DND-41 (cell line): ENCODE results near the gene MYBBP1A.

ENCODE experiments used
- ATAC-seq: fragments of 200-7000 bp; cut with Tn5 transposase; 3 replicates; pipeline ENCODE4 v1.9.1; 2021; ENCODE audit warnings: low read depth; ENCODE audit not compliant: insufficient read depth
- DNase-seq: peaks from one replicate; pipeline ENCODE4 v3.0.0-alpha.2; 2020
- H2AFZ ChIP-seq: 2 replicates; pipeline ENCODE4 v1.6.0; 2012; ENCODE audit warnings: low read depth, low read length
- H3K27ac ChIP-seq: 2 replicates; pipeline ENCODE4 v1.5.1; 2012; ENCODE audit warnings: low read length, inconsistent platforms
- H3K27me3 ChIP-seq: fragments of 200-600 bp; sonication (generic); 2 replicates; pipeline ENCODE4 v1.6.0; 2012; ENCODE audit warnings: low read length, mild to moderate bottlenecking, inconsistent platforms; ENCODE audit not compliant: insufficient read depth, poor library complexity
- H3K36me3 ChIP-seq: 2 replicates; pipeline ENCODE4 v1.5.1; 2012; ENCODE audit warnings: low read length, inconsistent platforms; ENCODE audit not compliant: insufficient read depth
- H3K4me1 ChIP-seq: 2 replicates; pipeline ENCODE4 v1.5.1; 2012; ENCODE audit warnings: mild to moderate bottlenecking, low read length; ENCODE audit not compliant: insufficient read depth
- H3K4me2 ChIP-seq: 2 replicates; pipeline ENCODE4 v1.6.0; 2012; ENCODE audit warnings: mild to moderate bottlenecking, moderate library complexity, low read length, inconsistent platforms; ENCODE audit not compliant: insufficient read depth
- H3K4me3 ChIP-seq, 2 experiments: fragments of 200-600 bp in 1 of 2; shearing (Covaris generic) in 1 of 2; 2 replicates each; pipeline ENCODE4 v1.5.1; 2012 to 2016; ENCODE audit warnings: inconsistent platforms in 2 of 2, low read length in 2 of 2, mild to moderate bottlenecking in 2 of 2, low read depth in 1 of 2, moderate library complexity in 1 of 2
- H3K79me2 ChIP-seq: 2 replicates; pipeline ENCODE4 v1.6.0; 2012; ENCODE audit warnings: low read length, inconsistent platforms; ENCODE audit not compliant: insufficient read depth
- H3K9ac ChIP-seq: 2 replicates; pipeline ENCODE4 v1.6.0; 2012; ENCODE audit warnings: low read depth, mild to moderate bottlenecking, inconsistent platforms, low read length, moderate library complexity
- H3K9me3 ChIP-seq: 2 replicates; pipeline ENCODE4 v1.5.1; 2012; ENCODE audit warnings: low read length, moderate library complexity, mild to moderate bottlenecking, inconsistent platforms; ENCODE audit not compliant: insufficient read depth, severe bottlenecking
- H4K20me1 ChIP-seq: 2 replicates; pipeline ENCODE4 v1.6.0; 2012; ENCODE audit warnings: low read length; ENCODE audit not compliant: insufficient read depth
- EZH2 ChIP-seq: IDR thresholded peaks from 3 replicates; pipeline ENCODE4 v1.6.1; 2012; ENCODE audit warnings: borderline replicate concordance, low read depth, mild to moderate bottlenecking, moderate library complexity, low read length, inconsistent platforms; ENCODE audit not compliant: severe bottlenecking
- TF ChIP-seq, protein P1 (sequence below): IDR thresholded peaks from 2 replicates; pipeline ENCODE4 v1.5.1; 2012; ENCODE audit warnings: borderline replicate concordance, low read length, moderate library complexity, mild to moderate bottlenecking; ENCODE audit not compliant: poor library complexity, severe bottlenecking; ENCODE audit errors: extremely low read depth

MYBBP1A gene

DNA sequence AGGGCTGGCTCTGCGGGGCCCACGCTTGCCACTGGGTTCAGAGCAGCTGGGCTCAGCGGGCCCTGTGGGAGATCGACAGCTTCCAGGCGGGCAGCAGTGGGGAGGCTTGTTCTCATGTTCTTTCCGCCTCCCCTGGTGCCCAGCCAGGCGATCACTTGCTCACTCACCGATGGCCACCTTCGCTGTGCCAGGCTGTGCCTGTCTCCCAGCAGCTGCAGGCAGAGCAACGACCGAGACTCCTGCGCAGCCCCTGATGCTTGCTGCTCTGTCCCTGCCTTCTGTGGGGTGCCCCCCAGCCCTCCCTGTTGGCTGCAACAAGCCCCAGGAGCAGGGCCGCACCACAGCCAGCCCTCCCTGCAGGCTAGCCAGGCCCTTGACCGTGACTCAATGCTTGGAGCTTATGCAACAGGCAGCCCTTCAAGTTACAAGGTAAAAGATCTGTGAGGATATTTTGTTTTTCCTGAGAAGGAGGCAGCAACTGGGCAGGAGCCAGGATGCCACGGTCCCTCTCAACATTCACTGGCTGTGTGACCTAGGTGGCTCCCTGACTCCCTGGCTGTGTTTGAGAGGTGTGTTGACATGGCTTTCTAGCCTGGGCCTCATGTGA lies 66.1 kb downstream of the MYBBP1A start:
- H3K4me1 ChIP-seq, result no peaks in the 10 kb centered on the region
- no peak overlapping the region for H3K4me2 ChIP-seq
- 0 out of 2 replicates have a peak overlapping the region, but pooled peaks have one; percentile 35 for H3K27ac ChIP-seq
- H3K4me3 ChIP-seq, result no peak overlapping the region
- H3K9me3 ChIP-seq, result no peaks in the 10 kb centered on the region
- H3K27me3 ChIP-seq, result no peaks in the 10 kb centered on the region
- H3K9ac ChIP-seq, result no peak overlapping the region
- H3K79me2 ChIP-seq, result no peaks in the 10 kb centered on the region
- peaks cover 15% of the 10 kb centered on the region; the same call in 1 of the 2 replicates for H3K36me3 ChIP-seq
- H2AFZ ChIP-seq, result no peak overlapping the region
- DNase-seq (no peak), ATAC-seq (no peak)
- TF ChIP-seq, protein P1, sequence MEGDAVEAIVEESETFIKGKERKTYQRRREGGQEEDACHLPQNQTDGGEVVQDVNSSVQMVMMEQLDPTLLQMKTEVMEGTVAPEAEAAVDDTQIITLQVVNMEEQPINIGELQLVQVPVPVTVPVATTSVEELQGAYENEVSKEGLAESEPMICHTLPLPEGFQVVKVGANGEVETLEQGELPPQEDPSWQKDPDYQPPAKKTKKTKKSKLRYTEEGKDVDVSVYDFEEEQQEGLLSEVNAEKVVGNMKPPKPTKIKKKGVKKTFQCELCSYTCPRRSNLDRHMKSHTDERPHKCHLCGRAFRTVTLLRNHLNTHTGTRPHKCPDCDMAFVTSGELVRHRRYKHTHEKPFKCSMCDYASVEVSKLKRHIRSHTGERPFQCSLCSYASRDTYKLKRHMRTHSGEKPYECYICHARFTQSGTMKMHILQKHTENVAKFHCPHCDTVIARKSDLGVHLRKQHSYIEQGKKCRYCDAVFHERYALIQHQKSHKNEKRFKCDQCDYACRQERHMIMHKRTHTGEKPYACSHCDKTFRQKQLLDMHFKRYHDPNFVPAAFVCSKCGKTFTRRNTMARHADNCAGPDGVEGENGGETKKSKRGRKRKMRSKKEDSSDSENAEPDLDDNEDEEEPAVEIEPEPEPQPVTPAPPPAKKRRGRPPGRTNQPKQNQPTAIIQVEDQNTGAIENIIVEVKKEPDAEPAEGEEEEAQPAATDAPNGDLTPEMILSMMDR, result no peak
- TF ChIP-seq EZH2, result no peak
- H4K20me1 ChIP-seq, result 0 out of 2 replicates have a peak, but pooled peaks cover 3% of the 10 kb centered on the region
